HUDEP-2 (cell line): Measurements from ENCODE around the gene NRXN2.

Experiments used
- DNase-seq, 76 experiments: peaks; one replicate each; lab custom pipeline; 2025; ENCODE audit not compliant: unreplicated experiment in 76 of 76; lab: John Stamatoyannopoulos, UW

The NRXN2 gene

GRCh38 chr11:64560139-64560771 is 162.7 kb downstream of the NRXN2 start:
- no peak for DNase-seq

DNA sequence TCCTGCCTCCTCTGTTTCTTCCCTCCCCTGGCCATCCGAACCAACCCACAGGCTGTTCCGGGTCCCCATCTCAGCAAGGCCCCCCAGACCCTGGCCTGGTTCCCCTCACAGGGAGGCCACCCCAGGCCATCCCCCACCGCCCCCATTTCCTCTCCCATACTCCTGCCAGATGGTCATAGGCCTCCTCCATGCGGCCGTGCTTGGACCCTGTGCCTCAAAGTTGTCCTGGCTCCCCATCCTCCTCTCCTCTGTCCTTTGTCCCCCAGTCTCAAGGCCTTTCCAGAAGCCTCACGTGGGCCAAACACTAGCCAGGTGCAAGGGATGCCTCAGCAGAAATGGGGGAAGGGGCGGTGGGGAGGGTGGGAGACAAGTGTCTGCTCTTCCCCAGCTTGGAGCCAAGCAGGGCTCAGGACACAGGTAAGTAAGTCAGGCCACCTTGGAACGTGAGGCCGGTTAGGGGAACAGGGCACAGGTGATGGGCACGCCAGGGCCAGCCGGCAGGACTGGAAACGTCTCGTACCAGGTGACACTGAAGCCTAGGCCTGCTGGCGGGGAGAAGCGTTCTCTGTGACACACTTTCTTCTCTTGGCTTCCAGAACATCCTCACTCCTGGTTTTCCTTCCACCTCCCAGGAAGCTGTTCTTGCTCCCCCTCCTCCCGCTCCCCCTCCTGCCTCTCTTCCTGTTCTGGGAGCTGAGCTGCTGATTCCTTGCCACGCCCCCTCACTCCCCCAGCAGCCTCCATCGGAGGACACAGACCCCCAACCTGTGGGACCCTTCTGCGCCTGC is 163.5 kb downstream of the NRXN2 start:
- DNase-seq: no peak

GRCh38 chr11:64558869-64559268 is 164.1 kb downstream of the NRXN2 start:
- no peak for DNase-seq

DNA sequence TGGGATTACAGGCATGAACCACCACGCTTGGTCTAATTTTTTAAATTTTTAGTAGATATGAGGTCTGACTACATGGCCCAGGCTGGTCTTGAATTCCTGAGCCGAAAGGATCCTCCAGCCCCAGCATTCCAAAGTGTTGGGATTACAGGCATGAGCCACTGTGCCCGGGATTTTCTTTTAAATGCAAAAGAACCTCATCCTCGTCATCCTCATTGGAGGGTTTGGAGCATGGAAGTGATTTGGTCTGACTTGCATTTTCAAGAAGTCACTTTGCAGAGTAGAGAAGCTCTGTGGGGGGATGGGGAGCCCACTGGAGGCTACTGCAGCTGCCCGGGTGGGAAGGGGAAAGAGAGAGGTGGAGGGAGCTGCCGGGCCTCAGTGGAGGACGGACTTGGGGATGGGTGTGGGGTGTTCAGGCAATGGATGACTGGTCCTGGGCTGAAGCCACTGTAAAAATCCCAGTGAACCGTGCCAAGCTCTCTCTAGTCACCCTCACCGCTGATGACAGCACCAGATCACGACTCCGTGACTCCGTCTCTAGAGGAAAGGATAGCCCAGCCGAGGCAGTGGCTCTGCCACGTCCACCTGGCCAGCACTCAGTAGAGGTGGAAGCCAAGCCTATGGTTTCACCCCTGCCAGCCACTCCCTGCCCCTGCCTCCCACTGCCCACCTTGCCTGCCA is 164.8 kb downstream of the NRXN2 start:
- no peak for DNase-seq

- no peak for DNase-seq
These were observed 166.2 kb downstream of the NRXN2 start for GRCh38 chr11:64556721-64557250.
